PC-9 (cell line): ENCODE results near the gene PIK3C2G.

ENCODE experiments used
- CTCF ChIP-seq: fragments of 200-600 bp; sonication (generic); conservative IDR thresholded peaks from 2 replicates; pipeline ENCODE4 v1.6.1; 2017; ENCODE audit warnings: mixed run types, antibody characterized with exemption, mild to moderate bottlenecking, moderate library complexity
- EZH2 ChIP-seq: fragments of 200-600 bp; sonication (generic); IDR thresholded peaks from 2 replicates; pipeline ENCODE4 v1.8.0; 2017; ENCODE audit warnings: antibody characterized with exemption, low read depth

- TF ChIP-seq CTCF (no peak), EZH2 (no peak)
Observed at GRCh38 chr12:18361433-18361832, 100.1 kb downstream of the PIK3C2G start.
